ENCODE results near the gene RUNX1.

RUNX1 gene

GRCh38 chr21:34950980-34951379, 98.1 kb downstream of the RUNX1 start:
- no peaks in the 10 kb centered on the region for H3K36me3 ChIP-seq (ENCODE audit: low read depth)
- ATAC-seq (ENCODE audit: low read depth), result no peak
- no peak overlapping the region for H3K4me3 ChIP-seq (ENCODE audit: severe bottlenecking)

GRCh38 chr21:34949499-34949898, 99.6 kb downstream of the RUNX1 start:
- no peaks in the 10 kb centered on the region for H3K9me3 ChIP-seq (ENCODE audit: severe bottlenecking)
- no peaks in the 10 kb centered on the region for H3K27me3 ChIP-seq (ENCODE audit: insufficient read depth, poor library complexity, severe bottlenecking)
- TF ChIP-seq CTCF (IDR thresholded peaks at IDR 0.05; ENCODE audit: poor library complexity, severe bottlenecking), result no peak
- H3K36me3 ChIP-seq (ENCODE audit: low read depth), result no peaks in the 10 kb centered on the region
- H3K27ac ChIP-seq (ENCODE audit: poor library complexity, severe bottlenecking), result no peak overlapping the region
- ATAC-seq (ENCODE audit: low read depth) (no peak), DNase-seq (ENCODE audit: low spot score) (no peak)
- no peaks in the 10 kb centered on the region for H3K4me1 ChIP-seq (ENCODE audit: insufficient read depth, poor library complexity, severe bottlenecking)
- no peak overlapping the region for H3K4me3 ChIP-seq (ENCODE audit: severe bottlenecking)

More at GRCh38 chr21:34950980-34951379, 98.1 kb downstream of the RUNX1 start:
- no peak for TF ChIP-seq CTCF (IDR thresholded peaks at IDR 0.05; ENCODE audit: poor library complexity, severe bottlenecking)
- H3K9me3 ChIP-seq (ENCODE audit: severe bottlenecking), result no peaks in the 10 kb centered on the region
- no peaks in the 10 kb centered on the region for H3K4me1 ChIP-seq (ENCODE audit: insufficient read depth, poor library complexity, severe bottlenecking)
- DNase-seq (ENCODE audit: low spot score), result no peak
- H3K27me3 ChIP-seq (ENCODE audit: insufficient read depth, poor library complexity, severe bottlenecking), result no peaks in the 10 kb centered on the region
- no peak overlapping the region for H3K27ac ChIP-seq (ENCODE audit: poor library complexity, severe bottlenecking)

GRCh38 chr21:34949030-34949429, 100.1 kb downstream of the RUNX1 start:
- no peak for TF ChIP-seq CTCF (IDR thresholded peaks at IDR 0.05; ENCODE audit: poor library complexity, severe bottlenecking)
- Histone ChIP-seq H3K4me3 (ENCODE audit: severe bottlenecking) (no peak overlapping the region), H3K27ac (ENCODE audit: poor library complexity, severe bottlenecking) (no peak overlapping the region), H3K9me3 (ENCODE audit: severe bottlenecking) (no peaks in the 10 kb centered on the region), H3K4me1 (ENCODE audit: insufficient read depth, poor library complexity, severe bottlenecking) (no peaks in the 10 kb centered on the region), H3K27me3 (ENCODE audit: insufficient read depth, poor library complexity, severe bottlenecking) (no peaks in the 10 kb centered on the region), H3K36me3 (ENCODE audit: low read depth) (no peaks in the 10 kb centered on the region)
- no peak for DNase-seq (ENCODE audit: low spot score)
- ATAC-seq (ENCODE audit: low read depth), result no peak

GRCh38 chr21:34948157-34948556, 100.9 kb downstream of the RUNX1 start:
- H3K4me3 ChIP-seq (ENCODE audit: severe bottlenecking), result no peak overlapping the region
- no peak for DNase-seq (ENCODE audit: low spot score)
- no peak overlapping the region for H3K27ac ChIP-seq (ENCODE audit: poor library complexity, severe bottlenecking)
- no peak for ATAC-seq (ENCODE audit: low read depth)
- no peak for TF ChIP-seq CTCF (IDR thresholded peaks at IDR 0.05; ENCODE audit: poor library complexity, severe bottlenecking)
- H3K4me1 ChIP-seq (ENCODE audit: insufficient read depth, poor library complexity, severe bottlenecking), result no peaks in the 10 kb centered on the region
- H3K36me3 ChIP-seq (ENCODE audit: low read depth), result no peaks in the 10 kb centered on the region
- H3K9me3 ChIP-seq (ENCODE audit: severe bottlenecking), result no peaks in the 10 kb centered on the region
- no peaks in the 10 kb centered on the region for H3K27me3 ChIP-seq (ENCODE audit: insufficient read depth, poor library complexity, severe bottlenecking)

- Histone ChIP-seq H3K27ac (ENCODE audit: poor library complexity, severe bottlenecking) (no peak overlapping the region), H3K27me3 (ENCODE audit: insufficient read depth, poor library complexity, severe bottlenecking) (no peaks in the 10 kb centered on the region), H3K36me3 (ENCODE audit: low read depth) (no peaks in the 10 kb centered on the region), H3K9me3 (ENCODE audit: severe bottlenecking) (no peaks in the 10 kb centered on the region), H3K4me3 (ENCODE audit: severe bottlenecking) (no peak overlapping the region), H3K4me1 (ENCODE audit: insufficient read depth, poor library complexity, severe bottlenecking) (no peaks in the 10 kb centered on the region)
- no peak for TF ChIP-seq CTCF (IDR thresholded peaks at IDR 0.05; ENCODE audit: poor library complexity, severe bottlenecking)
- DNase-seq (ENCODE audit: low spot score), result no peak
- no peak for ATAC-seq (ENCODE audit: low read depth)
Measured at GRCh38 chr21:34946916-34947534, 102.1 kb downstream of the RUNX1 start.

Measured in RWPE2 (cell line).